GM12878 (cell line): Measurements from ENCODE around the gene INO80B. TPM values are rescaled to one million over a fixed set of nuclear protein-coding genes. Genes with fewer than 3 reads are reported as not detected.

Experiments used
- ATAC-seq: fragments of 200-7000 bp; cut with Tn5 transposase; 3 replicates; pipeline ENCODE4 v1.9.1; 2020; ENCODE audit warnings: mild to moderate bottlenecking, moderate library complexity
- BruUV-seq: library from RNA; stranded (reverse); fragments of 400-500 nt; replicated peaks from 2 replicates; lab custom pipeline; 2021; lab: Mats Ljungman, UMichigan
- CTCF ChIA-PET: fragments of 300-600 bp; sonication (Branson Sonifier 250); formaldehyde crosslinking; extraction: SDS; loops from one replicate; lab custom pipeline; 2021; ENCODE audit warnings: inconsistent platforms; lab: Yijun Ruan, JAX
- POLR2A ChIA-PET: fragments of 350-600 bp; formaldehyde crosslinking; extraction: SDS; loops from one replicate; lab custom pipeline; 2021; ENCODE audit warnings: inconsistent platforms; lab: Charles Lee
- RAD21 ChIA-PET: fragments of 300-600 bp; sonication (Branson Sonifier 250); formaldehyde crosslinking; loops from one replicate; lab custom pipeline; 2023; ENCODE audit warnings: antibody characterized with exemption; ENCODE audit not compliant: unreplicated experiment; lab: Charles Lee
- SMC1A ChIA-PET: fragments of 300-600 bp; sonication (Branson Sonifier 250); formaldehyde crosslinking; loops from one replicate; lab custom pipeline; 2023; ENCODE audit not compliant: unreplicated experiment, uncharacterized antibody; lab: Charles Lee
- DNase-seq: peaks from one replicate; pipeline ENCODE4 v3.0.0-alpha.2; 2011; ENCODE audit warnings: low read depth, low spot score
- FAIRE-seq: peaks from 3 replicates; lab custom pipeline; 2011; peaks lifted over from hg19 to GRCh38; lab: Jason Lieb, UNC
- H2AFZ ChIP-seq: 2 replicates; pipeline ENCODE4 v1.6.0; 2011; ENCODE audit warnings: low read depth, low read length, control low read depth; ENCODE audit not compliant: control insufficient read depth
- H3K27ac ChIP-seq: 2 replicates; pipeline ENCODE4 v1.5.1; 2011; ENCODE audit warnings: control low read depth; ENCODE audit not compliant: control insufficient read depth, insufficient read depth
- H3K27me3 ChIP-seq, 2 experiments: replicated peaks in 1 of 2; 2 replicates each; pipeline versions ENCODE4 v1.6.0 to v1.6.1; 2011; ENCODE audit warnings: low read length in 1 of 2; ENCODE audit not compliant: control insufficient read depth in 2 of 2, insufficient read depth in 2 of 2
- H3K36me3 ChIP-seq, 2 experiments: 2 replicates each; pipeline ENCODE4 v1.5.1; 2011; ENCODE audit warnings: low read length in 1 of 2; ENCODE audit not compliant: control insufficient read depth in 2 of 2, insufficient read depth in 2 of 2
- H3K4me1 ChIP-seq: 2 replicates; pipeline ENCODE4 v1.6.1; 2011; ENCODE audit warnings: mild to moderate bottlenecking, low read length, moderate library complexity, mixed read lengths; ENCODE audit not compliant: control insufficient read depth, insufficient read depth
- H3K4me2 ChIP-seq: 2 replicates; pipeline ENCODE4 v1.6.0; 2011; ENCODE audit warnings: control low read depth; ENCODE audit not compliant: control insufficient read depth, insufficient read depth
- H3K4me3 ChIP-seq: fragments of 200-600 bp; sonication (generic); 2 replicates; pipeline ENCODE4 v1.5.1; 2016
- H3K79me2 ChIP-seq: 2 replicates; pipeline ENCODE4 v1.6.0; 2011; ENCODE audit warnings: low read length; ENCODE audit not compliant: control insufficient read depth, insufficient read depth
- H3K9ac ChIP-seq: 2 replicates; pipeline ENCODE4 v1.8.0; 2011; ENCODE audit warnings: low read length, control low read depth, mixed read lengths; ENCODE audit not compliant: control insufficient read depth, insufficient read depth
- H3K9me3 ChIP-seq: replicated peaks from 3 replicates; pipeline ENCODE4 v1.5.1; 2011; ENCODE audit warnings: mild to moderate bottlenecking, low read length; ENCODE audit not compliant: control insufficient read depth, insufficient read depth
- H4K20me1 ChIP-seq: 2 replicates; pipeline ENCODE4 v1.6.0; 2011; ENCODE audit not compliant: control insufficient read depth, insufficient read depth
- CEBPZ ChIP-seq: fragments of 150-350 bp; IDR thresholded peaks from 2 replicates; pipeline ENCODE4 v1.6.1; 2016; ENCODE audit warnings: low read depth, low read length
- CTCF ChIP-seq, 3 experiments: IDR thresholded peaks in 2 of 3; conservative IDR thresholded peaks in 1 of 3; 2 replicates each; pipeline ENCODE4 v1.5.1; 2011; ENCODE audit warnings: low read depth in 3 of 3, low read length in 3 of 3, mild to moderate bottlenecking in 3 of 3, control low read depth in 2 of 3, moderate library complexity in 2 of 3, inconsistent platforms in 1 of 3, mixed read lengths in 1 of 3; ENCODE audit not compliant: control insufficient read depth in 2 of 3, insufficient read depth in 1 of 3; ENCODE audit errors: extremely low read depth in 1 of 3
- GATAD2B ChIP-seq: fragments of 450-650 bp; conservative IDR thresholded peaks from 2 replicates; pipeline ENCODE4 v1.6.1; 2017; ENCODE audit warnings: low read depth, mild to moderate bottlenecking, moderate library complexity
- HDAC2 ChIP-seq: fragments of 200-600 bp; sonication (generic); IDR thresholded peaks from 2 replicates; pipeline ENCODE4 v1.6.1; 2017
- HSF1 ChIP-seq: fragments of 150-350 bp; IDR thresholded peaks from 2 replicates; pipeline ENCODE4 v1.6.1; 2014; ENCODE audit warnings: mild to moderate bottlenecking, low read depth, low read length
- KLF5 ChIP-seq: fragments of 450-650 bp; IDR thresholded peaks from 2 replicates; pipeline ENCODE4 v1.6.1; 2014; ENCODE audit warnings: mild to moderate bottlenecking; ENCODE audit not compliant: partially characterized antibody
- LARP7 ChIP-seq: fragments of 450-650 bp; IDR thresholded peaks from 2 replicates; pipeline ENCODE4 v1.6.1; 2017; ENCODE audit warnings: mild to moderate bottlenecking
- MLLT1 ChIP-seq: fragments of 450-650 bp; IDR thresholded peaks from 2 replicates; pipeline ENCODE4 v1.6.1; 2016; ENCODE audit warnings: mild to moderate bottlenecking
- NFXL1 ChIP-seq: fragments of 450-650 bp; IDR thresholded peaks from 2 replicates; pipeline ENCODE4 v1.6.1; 2017; ENCODE audit warnings: antibody characterized with exemption, mild to moderate bottlenecking, borderline replicate concordance
- NFYA ChIP-seq: IDR thresholded peaks from 2 replicates; pipeline ENCODE4 v1.6.1; 2011; ENCODE audit warnings: low read depth, mild to moderate bottlenecking, low read length, improper control_type of control experiment, borderline replicate concordance
- RBBP5 ChIP-seq: fragments of 200-600 bp; sonication (generic); conservative IDR thresholded peaks from 2 replicates; pipeline ENCODE4 v1.6.1; 2016
- SMAD1 ChIP-seq: fragments of 450-650 bp; IDR thresholded peaks from 2 replicates; pipeline ENCODE4 v1.6.1; 2018; ENCODE audit warnings: mild to moderate bottlenecking, low read depth; ENCODE audit not compliant: partially characterized antibody
- SMARCA5 ChIP-seq: fragments of 450-650 bp; IDR thresholded peaks from 2 replicates; pipeline ENCODE4 v1.6.1; 2017; ENCODE audit warnings: mild to moderate bottlenecking
- SP1 ChIP-seq: IDR thresholded peaks from one replicate; pipeline ENCODE4 v1.6.1; 2011; ENCODE audit warnings: low read depth, low read length
- USF2 ChIP-seq: IDR thresholded peaks from 2 replicates; pipeline ENCODE4 v1.6.1; 2011; ENCODE audit warnings: low read depth, low read length, improper control_type of control experiment, borderline replicate concordance
- ZNF384 ChIP-seq: IDR thresholded peaks from 2 replicates; pipeline ENCODE4 v1.6.1; 2012; ENCODE audit warnings: low read depth, mild to moderate bottlenecking, low read length, improper control_type of control experiment, borderline replicate concordance
- WGBS: methylation state at CpG from one replicate; pipeline ENCODE4 v1.1.6; 2016; ENCODE audit warnings: low lambda C conversion rate; ENCODE audit not compliant: insufficient replicate concordance, insufficient coverage; ENCODE audit errors: missing lambda C conversion rate; 5-methylcytosine and 5-hydroxymethylcytosine counted together
- in situ Hi-C: fragments of 300-500 bp; cut with MboI; formaldehyde crosslinking; loops from 9 replicates; pipeline ENCODE4 v1.14.3; 2018; ENCODE audit warnings: mixed read lengths
- intact Hi-C: fragments of 100-400 bp; cut with micrococcal nuclease; formaldehyde crosslinking; loops from one replicate; pipeline ENCODE4 v1.14.2; 2022; ENCODE audit not compliant: unreplicated experiment
- polyA plus RNA-seq, 11 experiments: library from polyadenylated mRNA; depleted of rRNA in 4 of 11; unstranded in 6 of 11; stranded (reverse) in 5 of 11; fragments of >200 nt; fragmentation: Nextera tagmentation in 4 of 11; fragmentation: Illumina TruSeq in 1 of 11; extraction: Ambion mirVana in 4 of 11; extraction: Trizol in 1 of 11; gene quantifications; 1 replicate in 1 of 11; 2 replicates in 10 of 11; pipeline versions ENCODE4 v1.2.1 to v1.2.3, GENCODE V29; 2011 to 2016; ENCODE audit warnings: inconsistent platforms in 2 of 11, missing spikeins in 2 of 11, low read depth in 1 of 11
- total RNA-seq, 4 experiments: library from RNA; depleted of rRNA in 3 of 4; stranded (reverse); fragments of >200 nt in 3 of 4; fragmentation: Illumina TruSeq in 1 of 4; extraction: Trizol in 1 of 4; gene quantifications; 2 replicates each; pipeline versions ENCODE4 v1.2.1 to v1.2.3, GENCODE V29; 2013 to 2021

The INO80B gene
- total and polyA plus RNA-seq, 10 of the 15 experiments (the other 5 are each of a cell fraction or from before 2014, with no cell fraction given): 1.3 to 26.7 (median 11.1) TPM

- ChIA-PET RAD21 (no interaction called here), CTCF (no interaction called here), POLR2A (interaction anchor here (0.6 kb wide), 1 partner anchor 239 kb away, joined by 4 read pairs; no protein-coding TSS in a partner anchor), SMC1A (interaction anchor here (0.7 to 0.8 kb wide), 2 partner anchors 12 to 45 kb away, joined by 3 to 4 read pairs; no protein-coding TSS in a partner anchor)
- Histone ChIP-seq H3K79me2 (peaks cover 3% of the 10 kb centered on the region; the same call in 1 of the 2 replicates), H3K4me1 (peaks cover 7% of the 10 kb centered on the region; the same call in 1 of the 2 replicates), H3K9me3 (no peaks in the 10 kb centered on the region), H3K4me3 (no peak overlapping the region), H2AFZ (no peak overlapping the region), H3K36me3 (peaks cover 0 to 12% of the 10 kb centered on the region in 2 experiments; a peak in 1 of 4 replicates), H4K20me1 (no peaks in the 10 kb centered on the region), H3K27ac (no peak overlapping the region), H3K9ac (no peak overlapping the region), H3K27me3 (no peaks in the 10 kb centered on the region), H3K4me2 (no peak overlapping the region)
- in situ Hi-C loops: no loop called here
- 91% methylated on average over 3 of the region's 3 CpGs for WGBS
- ATAC-seq: no peak
- FAIRE-seq: no peak
- no peak for DNase-seq
- no TSS peak for BruUV-seq
- intact Hi-C loops: no loop called here
- TF ChIP-seq KLF5 (no peak), CTCF (IDR thresholded peaks at IDR 0.05 in 2 of 3, conservative IDR thresholded peaks at IDR 0.05 in 1 of 3; ENCODE audit: control insufficient read depth in 2 of 3, extremely low read depth in 1 of 3, insufficient read depth in 1 of 3, low read depth in 3 of 3, low read length in 3 of 3) (no peak), SMARCA5 (no peak), GATAD2B (no peak), MLLT1 (no peak), LARP7 (no peak), CEBPZ (no peak), ZNF384 (no peak), RBBP5 (no peak), HDAC2 (no peak), NFYA (no peak), SMAD1 (no peak), HSF1 (no peak), NFXL1 (no peak), USF2 (no peak), SP1 (no peak)
These were observed 27.3 kb upstream of the INO80B start for GRCh38 chr2:74427551-74427950.
